ENCODE data around the gene SLC22A15. TPM values are rescaled to one million over a fixed set of nuclear protein-coding genes. Genes with fewer than 3 reads are reported as not detected.

The SLC22A15 gene
- total RNA-seq, 1 donor from 2014 or later = 9.8 TPM

GRCh38 chr1:116115476-116116439 is 139.4 kb downstream of the SLC22A15 start:
- Mint-ChIP-seq H3K27me3 (ENCODE audit: low read depth) (no peaks in the 10 kb centered on the region), H3K36me3 (ENCODE audit: low read depth) (peaks cover 3% of the 10 kb centered on the region), H3K27ac (ENCODE audit: unreplicated experiment) (peak overlapping the region; percentile 60), H3K4me3 (ENCODE audit: unreplicated experiment) (no peak overlapping the region), H3K9me3 (ENCODE audit: low read depth) (no peaks in the 10 kb centered on the region), H3K4me1 (ENCODE audit: low read depth) (peaks cover 13% of the 10 kb centered on the region)
- no peak for DNase-seq (ENCODE audit: low spot score)
- TF ChIP-seq, protein P1, sequence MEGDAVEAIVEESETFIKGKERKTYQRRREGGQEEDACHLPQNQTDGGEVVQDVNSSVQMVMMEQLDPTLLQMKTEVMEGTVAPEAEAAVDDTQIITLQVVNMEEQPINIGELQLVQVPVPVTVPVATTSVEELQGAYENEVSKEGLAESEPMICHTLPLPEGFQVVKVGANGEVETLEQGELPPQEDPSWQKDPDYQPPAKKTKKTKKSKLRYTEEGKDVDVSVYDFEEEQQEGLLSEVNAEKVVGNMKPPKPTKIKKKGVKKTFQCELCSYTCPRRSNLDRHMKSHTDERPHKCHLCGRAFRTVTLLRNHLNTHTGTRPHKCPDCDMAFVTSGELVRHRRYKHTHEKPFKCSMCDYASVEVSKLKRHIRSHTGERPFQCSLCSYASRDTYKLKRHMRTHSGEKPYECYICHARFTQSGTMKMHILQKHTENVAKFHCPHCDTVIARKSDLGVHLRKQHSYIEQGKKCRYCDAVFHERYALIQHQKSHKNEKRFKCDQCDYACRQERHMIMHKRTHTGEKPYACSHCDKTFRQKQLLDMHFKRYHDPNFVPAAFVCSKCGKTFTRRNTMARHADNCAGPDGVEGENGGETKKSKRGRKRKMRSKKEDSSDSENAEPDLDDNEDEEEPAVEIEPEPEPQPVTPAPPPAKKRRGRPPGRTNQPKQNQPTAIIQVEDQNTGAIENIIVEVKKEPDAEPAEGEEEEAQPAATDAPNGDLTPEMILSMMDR (IDR thresholded peaks at IDR 0.05) = no peak

GRCh38 chr1:116118471-116118870 is 142.2 kb downstream of the SLC22A15 start:
- Mint-ChIP-seq H3K36me3 (ENCODE audit: low read depth) (peaks cover 3% of the 10 kb centered on the region), H3K9me3 (ENCODE audit: low read depth) (no peaks in the 10 kb centered on the region), H3K27me3 (ENCODE audit: low read depth) (no peaks in the 10 kb centered on the region), H3K4me1 (ENCODE audit: low read depth) (peaks cover 25% of the 10 kb centered on the region), H3K4me3 (ENCODE audit: unreplicated experiment) (no peak overlapping the region), H3K27ac (ENCODE audit: unreplicated experiment) (no peak overlapping the region)
- TF ChIP-seq, protein P1 (IDR thresholded peaks at IDR 0.05) = no peak
- no peak for DNase-seq (ENCODE audit: low spot score)

Other genes with a start within 250 kb of the SLC22A15 start
- not detected in 3 replicates for gene CASQ2, start 207.8 kb upstream of the SLC22A15 start, total RNA-seq
- not detected in 3 replicates for gene NHLH2, start 135.4 kb upstream of the SLC22A15 start, total RNA-seq
- gene MAB21L3, start 134.9 kb downstream of the SLC22A15 start, total RNA-seq = 0.20 to 0.21 TPM in 2 of 3 replicates, not detected in the other

All from chondrocyte (in vitro differentiated cells).